ENCODE results near the gene AP2A2.

The AP2A2 gene

DNA sequence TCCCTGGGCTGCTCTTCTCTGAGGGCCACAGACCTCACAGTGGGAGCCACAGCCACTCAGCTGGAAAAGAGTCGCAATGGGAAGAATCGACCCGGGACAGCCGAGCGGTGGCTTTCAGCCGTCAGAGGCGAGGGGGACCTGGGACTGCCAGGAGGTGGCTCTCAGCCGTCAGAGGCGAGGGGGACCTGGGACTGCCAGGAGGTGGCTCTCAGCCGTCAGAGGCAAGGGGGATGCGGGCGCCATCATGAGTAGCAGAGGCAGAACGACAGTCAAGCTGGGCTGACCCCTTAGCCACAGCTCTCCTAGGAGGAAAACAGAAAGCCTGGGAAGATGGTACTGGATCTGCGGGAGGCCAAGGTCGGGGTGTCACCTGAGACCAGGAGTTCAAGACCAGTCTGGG, 134.1 kb downstream of the AP2A2 start:
- no peak for DNase-seq (ENCODE audit: low read depth)

DNA sequence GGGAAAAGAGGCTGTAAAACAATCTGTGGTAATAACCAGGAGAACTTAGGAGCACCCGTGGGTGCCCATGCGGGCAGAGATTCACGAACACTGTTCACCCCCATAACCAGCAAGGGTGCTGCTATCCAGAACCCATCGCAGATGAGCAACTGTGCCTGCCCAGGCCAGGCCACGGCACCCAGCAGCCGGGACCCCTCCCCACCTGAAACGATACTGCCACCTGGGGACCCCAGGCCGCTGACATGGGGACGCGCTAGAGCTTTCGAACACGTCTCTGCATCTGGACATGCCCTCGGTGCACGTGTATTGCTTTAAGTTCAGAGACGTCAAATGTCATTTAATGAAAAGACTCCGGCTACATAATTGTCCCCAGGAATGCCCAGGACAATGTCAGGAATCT, 134.7 kb downstream of the AP2A2 start:
- no peak for DNase-seq (ENCODE audit: low read depth)

- no peak for DNase-seq (ENCODE audit: low read depth)
Observed at GRCh38 chr11:1060852-1061616, 135.4 kb downstream of the AP2A2 start.
